Mesothelial cell of epicardium (in vitro differentiated cells): Measurements from ENCODE around the gene RASGRF2. TPM values are rescaled to one million over a fixed set of nuclear protein-coding genes. Genes with fewer than 3 reads are reported as not detected.

Source experiments
- DNase-seq, 2 experiments: peaks; one replicate each; pipeline ENCODE4 v3.0.0; 2021; ENCODE audit warnings: low spot score in 2 of 2; ENCODE audit not compliant: unreplicated experiment in 2 of 2
- H3K27ac Mint-ChIP-seq: 2 replicates; pipeline ENCODE4 v1.8.0; 2021; ENCODE audit warnings: mixed read lengths
- H3K27me3 Mint-ChIP-seq: 2 replicates; pipeline ENCODE4 v1.8.0; 2021; ENCODE audit warnings: low read depth, mixed read lengths
- H3K36me3 Mint-ChIP-seq: 2 replicates; pipeline ENCODE4 v1.8.0; 2021; ENCODE audit warnings: mixed read lengths
- H3K4me1 Mint-ChIP-seq: 2 replicates; pipeline ENCODE4 v1.8.0; 2021; ENCODE audit warnings: mixed read lengths
- H3K4me3 Mint-ChIP-seq: 2 replicates; pipeline ENCODE4 v1.8.0; 2021; ENCODE audit warnings: mild to moderate bottlenecking, moderate library complexity, mixed read lengths
- H3K9me3 Mint-ChIP-seq: 2 replicates; pipeline ENCODE4 v1.8.0; 2021; ENCODE audit warnings: mixed read lengths
- total RNA-seq: library from RNA; stranded (reverse); gene quantifications from 3 replicates; pipeline ENCODE4 v1.2.1, GENCODE V29; 2021
- TF ChIP-seq, protein P1 (sequence below): fragments of 200-600 bp; sonication (generic); IDR thresholded peaks from one replicate; pipeline ENCODE4 v1.5.0; 2021; ENCODE audit warnings: antibody characterized with exemption; ENCODE audit not compliant: unreplicated experiment

RASGRF2 gene
- total RNA-seq, 1 donor from 2014 or later, result 5.7 TPM

DNA sequence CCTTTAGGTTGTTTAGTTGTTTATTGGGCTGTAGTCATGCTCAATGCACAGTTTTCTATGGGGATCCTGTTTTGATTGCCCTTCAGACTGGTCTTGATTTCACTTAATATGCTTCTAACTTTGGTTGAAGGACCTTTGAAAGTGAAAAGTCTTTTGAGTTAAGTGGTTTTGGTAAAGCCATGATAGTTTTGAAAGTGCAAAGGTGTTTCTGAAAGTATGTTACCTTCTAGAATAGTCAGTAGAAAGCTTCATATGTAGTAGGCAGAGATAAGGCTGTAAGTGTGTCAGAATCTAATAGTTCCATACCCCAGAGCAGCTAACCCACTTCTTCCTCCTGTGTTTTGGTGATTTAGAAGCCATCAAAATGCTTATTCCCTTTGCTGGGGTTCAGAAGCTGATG is 46.1 kb downstream of the RASGRF2 start:
- no peak for DNase-seq
- no peak overlapping the region for H3K4me3 Mint-ChIP-seq
- H3K4me1 Mint-ChIP-seq, result no peaks in the 10 kb centered on the region
- H3K36me3 Mint-ChIP-seq, result no peaks in the 10 kb centered on the region
- H3K9me3 Mint-ChIP-seq, result peaks cover 4% of the 10 kb centered on the region
- TF ChIP-seq, protein P1, sequence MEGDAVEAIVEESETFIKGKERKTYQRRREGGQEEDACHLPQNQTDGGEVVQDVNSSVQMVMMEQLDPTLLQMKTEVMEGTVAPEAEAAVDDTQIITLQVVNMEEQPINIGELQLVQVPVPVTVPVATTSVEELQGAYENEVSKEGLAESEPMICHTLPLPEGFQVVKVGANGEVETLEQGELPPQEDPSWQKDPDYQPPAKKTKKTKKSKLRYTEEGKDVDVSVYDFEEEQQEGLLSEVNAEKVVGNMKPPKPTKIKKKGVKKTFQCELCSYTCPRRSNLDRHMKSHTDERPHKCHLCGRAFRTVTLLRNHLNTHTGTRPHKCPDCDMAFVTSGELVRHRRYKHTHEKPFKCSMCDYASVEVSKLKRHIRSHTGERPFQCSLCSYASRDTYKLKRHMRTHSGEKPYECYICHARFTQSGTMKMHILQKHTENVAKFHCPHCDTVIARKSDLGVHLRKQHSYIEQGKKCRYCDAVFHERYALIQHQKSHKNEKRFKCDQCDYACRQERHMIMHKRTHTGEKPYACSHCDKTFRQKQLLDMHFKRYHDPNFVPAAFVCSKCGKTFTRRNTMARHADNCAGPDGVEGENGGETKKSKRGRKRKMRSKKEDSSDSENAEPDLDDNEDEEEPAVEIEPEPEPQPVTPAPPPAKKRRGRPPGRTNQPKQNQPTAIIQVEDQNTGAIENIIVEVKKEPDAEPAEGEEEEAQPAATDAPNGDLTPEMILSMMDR, result no peak
- no peak overlapping the region for H3K27ac Mint-ChIP-seq
- H3K27me3 Mint-ChIP-seq, result no peaks in the 10 kb centered on the region

DNA sequence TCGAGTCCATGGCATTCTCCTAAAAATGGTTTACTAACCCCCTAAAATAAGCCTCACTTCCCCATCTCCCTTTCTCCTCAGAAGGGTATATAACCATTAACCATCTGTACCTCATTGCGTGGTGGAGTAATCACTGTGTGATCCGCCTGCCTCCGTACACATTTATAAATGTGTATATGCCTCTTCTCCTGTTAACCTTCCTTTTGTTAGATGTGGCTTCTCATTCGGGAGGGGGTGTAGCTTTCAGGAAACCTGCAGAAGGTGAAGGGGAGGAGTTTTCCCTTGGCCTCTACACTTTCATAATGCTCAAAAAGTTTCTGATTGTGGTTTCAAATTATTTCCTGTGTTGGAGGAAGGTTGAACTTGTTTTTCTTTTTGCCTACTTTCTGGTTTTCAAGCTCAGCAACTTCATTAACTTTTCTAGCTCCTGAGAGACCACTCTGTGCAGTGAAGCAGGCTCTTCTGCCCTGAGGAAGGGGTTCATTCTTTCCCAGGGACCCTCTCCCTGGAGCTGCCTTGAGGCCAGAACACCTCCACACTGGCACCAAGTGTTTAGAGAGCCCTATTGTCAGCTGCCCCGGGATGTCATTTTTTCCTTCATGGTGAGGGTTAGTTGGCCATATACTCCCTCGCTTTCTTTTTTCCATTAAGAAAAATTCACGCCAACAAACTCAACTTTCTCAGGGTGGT is 46.9 kb downstream of the RASGRF2 start:
- TF ChIP-seq, protein P1, result no peak
- Mint-ChIP-seq H3K4me3 (no peak overlapping the region), H3K27me3 (no peaks in the 10 kb centered on the region), H3K36me3 (no peaks in the 10 kb centered on the region), H3K4me1 (no peaks in the 10 kb centered on the region), H3K27ac (no peak overlapping the region), H3K9me3 (peaks cover 4% of the 10 kb centered on the region)
- DNase-seq, result no peak

DNA sequence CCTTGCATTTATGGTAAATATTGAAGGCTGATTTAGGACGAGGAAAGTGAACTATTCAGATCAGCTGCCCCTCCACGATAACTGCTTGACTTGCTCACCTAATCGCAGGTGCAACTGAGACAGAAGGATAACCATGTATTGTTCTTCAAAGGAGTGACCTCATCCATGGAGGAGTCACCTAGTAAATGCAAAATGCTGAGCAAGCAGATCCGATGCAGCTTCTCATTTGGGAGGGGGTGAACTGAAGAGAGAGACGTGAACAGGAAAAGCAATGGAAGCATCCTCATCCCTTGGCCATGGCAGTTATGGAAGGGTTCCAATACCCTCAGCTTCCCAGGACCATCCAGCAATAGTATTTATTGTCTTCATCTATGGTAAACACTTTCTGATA is 47.5 kb downstream of the RASGRF2 start:
- Mint-ChIP-seq H3K4me3 (no peak overlapping the region), H3K27ac (no peak overlapping the region), H3K27me3 (no peaks in the 10 kb centered on the region), H3K4me1 (no peaks in the 10 kb centered on the region), H3K36me3 (no peaks in the 10 kb centered on the region), H3K9me3 (peaks cover 5% of the 10 kb centered on the region)
- TF ChIP-seq, protein P1, result no peak
- DNase-seq, result no peak

DNA sequence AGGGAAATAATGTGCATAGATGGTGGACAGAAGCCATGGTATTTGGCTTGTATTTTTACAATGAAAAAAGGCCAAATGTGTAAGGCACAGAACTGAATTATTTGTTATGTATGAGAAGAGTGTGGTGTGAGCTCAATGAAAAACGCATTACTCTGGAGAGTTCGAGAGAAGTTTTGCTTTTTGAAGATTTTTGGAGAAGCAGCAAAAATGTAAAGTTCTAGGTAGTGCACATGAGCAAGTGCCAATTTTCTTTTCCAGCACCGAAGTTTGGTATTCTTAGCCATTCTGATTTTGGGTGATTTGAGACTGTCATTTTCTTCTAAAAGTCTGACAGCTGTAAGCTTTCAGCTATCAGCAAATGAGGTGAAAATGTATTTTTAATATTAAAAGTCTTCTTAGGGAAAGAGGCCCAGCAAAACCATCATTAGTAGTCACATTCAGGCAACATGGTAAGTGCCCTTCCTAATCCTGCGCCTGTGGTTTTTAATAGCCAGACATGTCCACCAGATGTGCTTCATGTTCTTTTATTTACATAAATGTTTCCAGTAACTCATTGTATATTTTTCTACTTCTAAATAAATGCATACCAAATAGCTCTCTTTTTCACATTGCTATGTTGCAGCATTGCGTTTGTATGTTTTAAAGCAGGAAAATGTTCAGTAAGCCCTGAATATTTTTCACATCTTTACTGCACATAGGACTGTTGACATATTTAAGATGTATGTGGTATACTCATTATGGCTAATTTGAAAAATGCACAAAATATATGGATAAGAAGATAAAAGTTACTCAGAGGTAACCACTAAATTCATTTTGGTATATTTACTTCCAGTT is 50.4 kb downstream of the RASGRF2 start:
- Mint-ChIP-seq H3K36me3 (peaks cover 2% of the 10 kb centered on the region), H3K9me3 (peaks cover 11% of the 10 kb centered on the region), H3K27me3 (no peaks in the 10 kb centered on the region), H3K27ac (no peak overlapping the region), H3K4me3 (no peak overlapping the region), H3K4me1 (no peaks in the 10 kb centered on the region)
- no peak for DNase-seq
- TF ChIP-seq, protein P1, result no peak

DNA sequence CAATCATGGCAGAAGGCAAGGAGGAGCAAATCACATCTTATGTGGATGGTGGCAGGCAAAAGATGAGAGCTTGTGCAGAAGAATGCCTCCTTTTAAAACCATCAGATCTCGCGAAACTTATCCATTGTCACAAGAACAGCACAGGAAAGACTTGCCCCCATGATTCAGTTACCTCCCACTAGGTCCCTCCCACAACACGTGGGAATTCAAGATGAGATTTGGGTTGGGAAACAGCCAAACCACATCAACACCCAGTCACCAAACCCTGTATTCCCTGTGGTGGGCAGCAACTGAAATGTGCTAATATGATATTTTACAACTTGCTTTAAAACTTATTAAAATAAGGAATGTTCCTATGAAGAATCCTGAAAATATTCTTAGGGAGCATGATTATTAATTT is 54.2 kb downstream of the RASGRF2 start:
- Mint-ChIP-seq H3K27me3 (no peaks in the 10 kb centered on the region), H3K4me1 (peaks cover 28% of the 10 kb centered on the region), H3K27ac (no peak overlapping the region), H3K4me3 (no peak overlapping the region), H3K9me3 (peaks cover 8% of the 10 kb centered on the region), H3K36me3 (peaks cover 2% of the 10 kb centered on the region)
- no peak for DNase-seq
- TF ChIP-seq, protein P1, result no peak
